ENCODE results near the gene EPM2A.

GRCh38 chr6:145763742-145764141 lies 28.4 kb upstream of the EPM2A start:
- TF ChIP-seq CTCF (conservative IDR thresholded peaks at IDR 0.05) (no peak), EZH2 (IDR thresholded peaks at IDR 0.05; ENCODE audit: low read depth) (no peak)
